ENCODE results near the gene TOLLIP. TPM values are rescaled to one million over a fixed set of nuclear protein-coding genes. Genes with fewer than 3 reads are reported as not detected.
A peak's percentile ranks its signal among the peaks of the same experiment; 100 is the strongest.

Gene TOLLIP
- total RNA-seq, 1 experiment from 2014 or later, result 32.3 TPM

DNA sequence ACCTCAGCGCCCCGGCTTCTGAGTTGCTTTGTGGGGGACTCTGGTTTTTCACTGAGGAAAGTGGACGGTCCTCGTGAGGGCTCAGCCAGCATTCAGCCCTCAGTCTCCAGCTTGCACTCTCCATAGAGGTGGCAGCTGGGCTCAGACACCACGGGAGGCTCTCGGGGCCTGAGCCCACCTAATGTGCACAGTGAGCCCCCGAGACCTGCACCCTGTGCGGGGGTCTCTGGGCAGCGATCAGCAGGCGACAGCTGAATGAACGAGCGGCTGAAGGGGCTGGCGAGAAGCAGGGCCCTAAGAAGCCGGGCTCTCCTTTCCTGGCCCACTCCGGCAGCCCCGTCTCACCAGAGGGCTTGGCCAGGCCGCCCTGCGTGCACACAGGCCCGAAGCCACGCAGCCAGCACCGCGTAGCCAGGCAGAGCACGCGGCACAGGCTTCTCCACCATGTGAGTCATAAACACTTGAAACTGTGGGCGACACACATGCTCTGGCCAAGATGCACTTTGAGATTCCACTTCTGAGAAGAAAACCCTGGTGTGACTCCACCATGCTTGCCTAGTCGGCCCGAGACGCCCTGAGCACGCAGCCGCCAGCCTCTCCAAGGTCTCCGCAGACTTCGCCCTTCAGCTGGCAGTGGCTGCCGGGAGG, 28.0 kb downstream of the TOLLIP start:
- DNase-seq (ENCODE audit: low spot score), result no peak
- H3K27ac Mint-ChIP-seq, result peak overlapping the region; percentile 53; the same call in 1 of the 2 replicates
- H3K27me3 Mint-ChIP-seq (ENCODE audit: low read depth), result no peaks in the 10 kb centered on the region
- ChIA-PET CTCF (no interaction called here), POLR2A (no interaction called here)
- H3K36me3 Mint-ChIP-seq, result peaks cover 17% of the 10 kb centered on the region
- peaks cover 5% of the 10 kb centered on the region for H3K4me1 Mint-ChIP-seq
- no peak overlapping the region for H3K4me3 Mint-ChIP-seq
- TF ChIP-seq RELA (CRISPR knock-in tag; IDR thresholded peaks at IDR 0.05; ENCODE audit: borderline replicate concordance) (no peak), GABPB1 (CRISPR knock-in tag; IDR thresholded peaks at IDR 0.05) (no peak), ZNF396 (CRISPR knock-in tag; IDR thresholded peaks at IDR 0.05; ENCODE audit: borderline replicate concordance) (no peak), NR2C2 (CRISPR knock-in tag; IDR thresholded peaks at IDR 0.05) (no peak)
- TF ChIP-seq, protein P1, sequence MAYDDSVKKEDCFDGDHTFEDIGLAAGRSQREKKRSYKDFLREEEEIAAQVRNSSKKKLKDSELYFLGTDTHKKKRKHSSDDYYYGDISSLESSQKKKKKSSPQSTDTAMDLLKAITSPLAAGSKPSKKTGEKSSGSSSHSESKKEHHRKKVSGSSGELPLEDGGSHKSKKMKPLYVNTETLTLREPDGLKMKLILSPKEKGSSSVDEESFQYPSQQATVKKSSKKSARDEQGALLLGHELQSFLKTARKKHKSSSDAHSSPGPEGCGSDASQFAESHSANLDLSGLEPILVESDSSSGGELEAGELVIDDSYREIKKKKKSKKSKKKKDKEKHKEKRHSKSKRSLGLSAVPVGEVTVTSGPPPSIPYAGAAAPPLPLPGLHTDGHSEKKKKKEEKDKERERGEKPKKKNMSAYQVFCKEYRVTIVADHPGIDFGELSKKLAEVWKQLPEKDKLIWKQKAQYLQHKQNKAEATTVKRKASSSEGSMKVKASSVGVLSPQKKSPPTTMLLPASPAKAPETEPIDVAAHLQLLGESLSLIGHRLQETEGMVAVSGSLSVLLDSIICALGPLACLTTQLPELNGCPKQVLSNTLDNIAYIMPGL (CRISPR knock-in tag; IDR thresholded peaks at IDR 0.05), result no peak
- TF ChIP-seq, protein P2, sequence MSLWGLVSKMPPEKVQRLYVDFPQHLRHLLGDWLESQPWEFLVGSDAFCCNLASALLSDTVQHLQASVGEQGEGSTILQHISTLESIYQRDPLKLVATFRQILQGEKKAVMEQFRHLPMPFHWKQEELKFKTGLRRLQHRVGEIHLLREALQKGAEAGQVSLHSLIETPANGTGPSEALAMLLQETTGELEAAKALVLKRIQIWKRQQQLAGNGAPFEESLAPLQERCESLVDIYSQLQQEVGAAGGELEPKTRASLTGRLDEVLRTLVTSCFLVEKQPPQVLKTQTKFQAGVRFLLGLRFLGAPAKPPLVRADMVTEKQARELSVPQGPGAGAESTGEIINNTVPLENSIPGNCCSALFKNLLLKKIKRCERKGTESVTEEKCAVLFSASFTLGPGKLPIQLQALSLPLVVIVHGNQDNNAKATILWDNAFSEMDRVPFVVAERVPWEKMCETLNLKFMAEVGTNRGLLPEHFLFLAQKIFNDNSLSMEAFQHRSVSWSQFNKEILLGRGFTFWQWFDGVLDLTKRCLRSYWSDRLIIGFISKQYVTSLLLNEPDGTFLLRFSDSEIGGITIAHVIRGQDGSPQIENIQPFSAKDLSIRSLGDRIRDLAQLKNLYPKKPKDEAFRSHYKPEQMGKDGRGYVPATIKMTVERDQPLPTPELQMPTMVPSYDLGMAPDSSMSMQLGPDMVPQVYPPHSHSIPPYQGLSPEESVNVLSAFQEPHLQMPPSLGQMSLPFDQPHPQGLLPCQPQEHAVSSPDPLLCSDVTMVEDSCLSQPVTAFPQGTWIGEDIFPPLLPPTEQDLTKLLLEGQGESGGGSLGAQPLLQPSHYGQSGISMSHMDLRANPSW (CRISPR knock-in tag; conservative IDR thresholded peaks at IDR 0.05; ENCODE audit: low read depth), result no peak
- TF ChIP-seq, protein P3, sequence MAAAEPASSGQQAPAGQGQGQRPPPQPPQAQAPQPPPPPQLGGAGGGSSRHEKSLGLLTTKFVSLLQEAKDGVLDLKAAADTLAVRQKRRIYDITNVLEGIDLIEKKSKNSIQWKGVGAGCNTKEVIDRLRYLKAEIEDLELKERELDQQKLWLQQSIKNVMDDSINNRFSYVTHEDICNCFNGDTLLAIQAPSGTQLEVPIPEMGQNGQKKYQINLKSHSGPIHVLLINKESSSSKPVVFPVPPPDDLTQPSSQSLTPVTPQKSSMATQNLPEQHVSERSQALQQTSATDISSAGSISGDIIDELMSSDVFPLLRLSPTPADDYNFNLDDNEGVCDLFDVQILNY (CRISPR knock-in tag; IDR thresholded peaks at IDR 0.05), result no peak
- ATAC-seq, result no peak
- no peaks in the 10 kb centered on the region for H3K9me3 Mint-ChIP-seq

DNA sequence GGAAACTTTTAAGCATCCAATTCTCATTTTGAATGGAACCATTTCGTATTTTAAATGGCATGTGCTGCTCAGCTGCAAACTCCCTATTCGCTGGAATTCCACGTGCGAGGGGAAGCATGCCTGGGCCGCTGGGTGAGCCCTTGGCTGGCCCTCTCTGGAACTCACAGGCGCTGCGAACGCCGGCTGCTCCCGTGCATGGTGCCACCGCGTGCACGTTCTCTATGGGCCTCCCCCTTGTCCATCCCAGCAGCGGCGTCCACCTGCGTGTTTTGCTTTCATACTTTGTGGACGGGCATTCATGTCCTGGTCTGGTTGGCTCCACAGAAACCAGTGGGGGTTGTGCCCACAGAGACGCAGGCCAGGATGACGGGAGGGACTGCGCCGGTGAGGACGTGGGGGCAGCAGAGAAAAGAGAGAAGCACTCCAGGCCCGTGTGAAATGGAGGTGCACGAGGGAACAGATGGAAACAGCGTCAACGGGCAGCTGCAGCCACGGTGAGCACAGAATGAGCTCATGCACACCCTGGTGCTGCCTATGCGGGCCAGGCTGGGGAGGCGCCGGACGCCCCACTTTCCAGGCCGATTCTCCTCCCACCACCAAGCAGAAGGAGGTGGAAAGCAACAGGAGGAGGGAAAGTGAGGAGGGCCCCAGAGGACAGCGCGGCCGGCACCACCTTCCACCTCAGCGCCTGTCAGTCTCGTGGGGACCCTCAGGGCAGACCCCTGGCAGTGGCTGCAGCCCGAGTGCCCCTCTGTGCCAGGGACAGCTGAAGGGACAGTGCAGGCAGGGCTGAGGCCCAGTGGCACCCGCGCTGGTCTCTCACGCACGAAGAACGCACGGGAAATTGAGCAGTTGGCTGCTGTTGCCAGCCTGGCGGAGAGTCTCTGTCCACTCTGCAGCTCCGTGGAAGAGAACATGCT, 29.1 kb downstream of the TOLLIP start:
- ATAC-seq, result no peak
- POLR2A ChIA-PET, result no interaction called here
- no peak overlapping the region for H3K4me3 Mint-ChIP-seq
- CTCF ChIA-PET, result no interaction called here
- peak overlapping the region; percentile 74; the same call in 1 of the 2 replicates for H3K27ac Mint-ChIP-seq
- peaks cover 21% of the 10 kb centered on the region; the same call in 1 of the 2 replicates for H3K36me3 Mint-ChIP-seq
- H3K4me1 Mint-ChIP-seq, result peaks cover 5% of the 10 kb centered on the region
- DNase-seq (ENCODE audit: low spot score), result no peak
- no peaks in the 10 kb centered on the region for H3K9me3 Mint-ChIP-seq
- H3K27me3 Mint-ChIP-seq (ENCODE audit: low read depth), result no peaks in the 10 kb centered on the region
- no peak for TF ChIP-seq GTF2I (CRISPR knock-in tag; conservative IDR thresholded peaks at IDR 0.05)
- TF ChIP-seq ZNF219 (CRISPR knock-in tag; IDR thresholded peaks at IDR 0.05; ENCODE audit: borderline replicate concordance), result no peak
- TF ChIP-seq CREM (CRISPR knock-in tag; IDR thresholded peaks at IDR 0.05), result no peak
- TF ChIP-seq, protein P4, sequence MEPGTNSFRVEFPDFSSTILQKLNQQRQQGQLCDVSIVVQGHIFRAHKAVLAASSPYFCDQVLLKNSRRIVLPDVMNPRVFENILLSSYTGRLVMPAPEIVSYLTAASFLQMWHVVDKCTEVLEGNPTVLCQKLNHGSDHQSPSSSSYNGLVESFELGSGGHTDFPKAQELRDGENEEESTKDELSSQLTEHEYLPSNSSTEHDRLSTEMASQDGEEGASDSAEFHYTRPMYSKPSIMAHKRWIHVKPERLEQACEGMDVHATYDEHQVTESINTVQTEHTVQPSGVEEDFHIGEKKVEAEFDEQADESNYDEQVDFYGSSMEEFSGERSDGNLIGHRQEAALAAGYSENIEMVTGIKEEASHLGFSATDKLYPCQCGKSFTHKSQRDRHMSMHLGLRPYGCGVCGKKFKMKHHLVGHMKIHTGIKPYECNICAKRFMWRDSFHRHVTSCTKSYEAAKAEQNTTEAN (CRISPR knock-in tag; IDR thresholded peaks at IDR 0.05), result no peak
- no peak for TF ChIP-seq TEAD1 (CRISPR knock-in tag; IDR thresholded peaks at IDR 0.05)
- TF ChIP-seq, protein P5, sequence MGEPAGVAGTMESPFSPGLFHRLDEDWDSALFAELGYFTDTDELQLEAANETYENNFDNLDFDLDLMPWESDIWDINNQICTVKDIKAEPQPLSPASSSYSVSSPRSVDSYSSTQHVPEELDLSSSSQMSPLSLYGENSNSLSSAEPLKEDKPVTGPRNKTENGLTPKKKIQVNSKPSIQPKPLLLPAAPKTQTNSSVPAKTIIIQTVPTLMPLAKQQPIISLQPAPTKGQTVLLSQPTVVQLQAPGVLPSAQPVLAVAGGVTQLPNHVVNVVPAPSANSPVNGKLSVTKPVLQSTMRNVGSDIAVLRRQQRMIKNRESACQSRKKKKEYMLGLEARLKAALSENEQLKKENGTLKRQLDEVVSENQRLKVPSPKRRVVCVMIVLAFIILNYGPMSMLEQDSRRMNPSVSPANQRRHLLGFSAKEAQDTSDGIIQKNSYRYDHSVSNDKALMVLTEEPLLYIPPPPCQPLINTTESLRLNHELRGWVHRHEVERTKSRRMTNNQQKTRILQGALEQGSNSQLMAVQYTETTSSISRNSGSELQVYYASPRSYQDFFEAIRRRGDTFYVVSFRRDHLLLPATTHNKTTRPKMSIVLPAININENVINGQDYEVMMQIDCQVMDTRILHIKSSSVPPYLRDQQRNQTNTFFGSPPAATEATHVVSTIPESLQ (CRISPR knock-in tag; IDR thresholded peaks at IDR 0.05), result no peak
- no peak for TF ChIP-seq TEAD4 (CRISPR knock-in tag; IDR thresholded peaks at IDR 0.05)
- TF ChIP-seq, protein P6, sequence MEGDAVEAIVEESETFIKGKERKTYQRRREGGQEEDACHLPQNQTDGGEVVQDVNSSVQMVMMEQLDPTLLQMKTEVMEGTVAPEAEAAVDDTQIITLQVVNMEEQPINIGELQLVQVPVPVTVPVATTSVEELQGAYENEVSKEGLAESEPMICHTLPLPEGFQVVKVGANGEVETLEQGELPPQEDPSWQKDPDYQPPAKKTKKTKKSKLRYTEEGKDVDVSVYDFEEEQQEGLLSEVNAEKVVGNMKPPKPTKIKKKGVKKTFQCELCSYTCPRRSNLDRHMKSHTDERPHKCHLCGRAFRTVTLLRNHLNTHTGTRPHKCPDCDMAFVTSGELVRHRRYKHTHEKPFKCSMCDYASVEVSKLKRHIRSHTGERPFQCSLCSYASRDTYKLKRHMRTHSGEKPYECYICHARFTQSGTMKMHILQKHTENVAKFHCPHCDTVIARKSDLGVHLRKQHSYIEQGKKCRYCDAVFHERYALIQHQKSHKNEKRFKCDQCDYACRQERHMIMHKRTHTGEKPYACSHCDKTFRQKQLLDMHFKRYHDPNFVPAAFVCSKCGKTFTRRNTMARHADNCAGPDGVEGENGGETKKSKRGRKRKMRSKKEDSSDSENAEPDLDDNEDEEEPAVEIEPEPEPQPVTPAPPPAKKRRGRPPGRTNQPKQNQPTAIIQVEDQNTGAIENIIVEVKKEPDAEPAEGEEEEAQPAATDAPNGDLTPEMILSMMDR (IDR thresholded peaks at IDR 0.05), result no peak
- no peak for TF ChIP-seq NFATC4 (CRISPR knock-in tag; IDR thresholded peaks at IDR 0.05)
- TF ChIP-seq, protein P7, sequence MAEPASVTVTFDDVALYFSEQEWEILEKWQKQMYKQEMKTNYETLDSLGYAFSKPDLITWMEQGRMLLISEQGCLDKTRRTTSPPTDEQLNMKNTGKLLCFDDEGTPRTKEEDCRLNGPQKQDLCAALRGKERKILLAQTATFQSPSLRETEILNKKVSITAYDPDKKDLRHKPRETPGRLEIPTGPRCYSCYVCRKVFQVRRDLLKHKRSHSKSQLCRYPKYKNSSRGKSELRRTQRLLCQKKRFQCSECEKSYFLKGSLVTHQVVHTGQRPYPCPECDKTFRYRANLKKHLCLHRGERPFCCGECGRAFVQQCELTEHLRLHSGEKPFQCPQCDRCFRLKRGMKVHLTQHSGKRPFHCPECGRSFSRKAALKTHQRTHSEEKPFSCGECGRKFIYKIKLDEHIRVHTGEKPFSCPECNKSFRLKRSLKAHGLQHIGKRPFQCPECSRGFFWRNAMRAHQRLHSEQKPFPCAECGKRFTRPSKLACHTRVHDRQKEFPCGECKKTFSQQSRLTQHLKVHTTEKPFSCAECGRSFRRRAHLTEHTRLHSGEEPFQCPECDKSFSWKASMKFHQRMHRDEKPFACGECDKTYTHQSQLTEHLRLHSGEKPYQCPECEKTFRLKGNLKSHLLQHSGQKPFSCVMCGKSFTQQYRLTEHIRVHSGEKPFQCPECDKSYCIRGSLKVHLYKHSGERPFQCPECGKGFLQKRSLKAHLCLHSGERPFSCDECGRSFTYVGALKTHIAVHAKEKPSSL (CRISPR knock-in tag; conservative IDR thresholded peaks at IDR 0.05), result no peak
- TF ChIP-seq, protein P8, sequence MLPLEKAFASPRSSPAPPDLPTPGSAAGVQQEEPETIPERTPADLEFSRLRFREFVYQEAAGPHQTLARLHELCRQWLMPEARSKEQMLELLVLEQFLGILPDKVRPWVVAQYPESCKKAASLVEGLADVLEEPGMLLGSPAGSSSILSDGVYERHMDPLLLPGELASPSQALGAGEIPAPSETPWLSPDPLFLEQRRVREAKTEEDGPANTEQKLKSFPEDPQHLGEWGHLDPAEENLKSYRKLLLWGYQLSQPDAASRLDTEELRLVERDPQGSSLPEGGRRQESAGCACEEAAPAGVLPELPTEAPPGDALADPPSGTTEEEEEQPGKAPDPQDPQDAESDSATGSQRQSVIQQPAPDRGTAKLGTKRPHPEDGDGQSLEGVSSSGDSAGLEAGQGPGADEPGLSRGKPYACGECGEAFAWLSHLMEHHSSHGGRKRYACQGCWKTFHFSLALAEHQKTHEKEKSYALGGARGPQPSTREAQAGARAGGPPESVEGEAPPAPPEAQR (CRISPR knock-in tag; IDR thresholded peaks at IDR 0.05), result no peak

Measured in WTC11 (cell line).